SHP77 treated with DMSO at 0.1 percent for 48 hours (cell line): ENCODE results near the gene HERPUD2.
"Not testable (repeated sequence)": the region's sequence is repeated elsewhere in the genome, so short reads cannot be mapped to it uniquely, and the experiment has no call there.

Experiments
- DNase-seq: peaks from one replicate; lab custom pipeline; 2025; lab: John Stamatoyannopoulos, UW

The HERPUD2 gene

GRCh38 chr7:35605760-35606159 is 89.2 kb downstream of the HERPUD2 start:
- DNase-seq = no peak

DNA sequence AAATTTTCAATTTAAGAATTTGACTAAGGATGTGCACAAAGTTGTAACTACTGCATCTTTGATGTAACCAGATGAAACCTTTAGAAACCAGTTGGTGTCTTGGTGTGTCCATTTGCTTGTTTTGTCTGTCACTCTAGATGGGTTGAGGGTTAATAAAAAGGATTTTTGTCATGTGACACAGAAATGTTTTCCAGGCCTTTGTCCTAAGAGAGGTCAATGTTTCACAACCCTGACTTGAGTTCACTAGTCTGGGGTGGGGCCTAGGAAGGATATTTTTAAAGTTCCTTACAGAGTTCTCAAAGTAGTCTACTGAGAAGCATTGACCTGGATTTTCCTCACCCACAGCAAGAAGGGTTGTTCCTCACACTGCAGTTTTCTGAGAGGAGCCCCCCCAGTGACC is 90.3 kb downstream of the HERPUD2 start:
- no peak for DNase-seq

DNA sequence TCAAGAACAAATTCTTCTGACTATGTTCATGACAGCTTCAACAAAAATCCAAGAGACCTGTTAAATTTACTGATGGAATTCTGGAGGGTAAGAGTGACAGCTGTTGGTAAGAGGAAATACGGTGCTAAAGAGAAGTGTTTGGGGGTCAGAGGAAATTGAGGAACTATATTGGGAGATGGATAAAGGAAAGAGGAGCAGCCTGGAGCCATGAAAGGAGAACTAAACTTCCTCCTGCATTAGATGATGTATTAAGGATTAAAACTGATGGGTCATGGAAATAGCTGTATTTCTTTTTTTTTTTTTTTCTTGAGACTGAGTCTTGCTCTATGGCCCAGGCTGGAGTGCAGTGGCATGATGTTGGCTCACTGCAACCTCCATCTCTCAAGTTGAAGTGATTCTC is 95.3 kb downstream of the HERPUD2 start:
- DNase-seq = no peak

DNA sequence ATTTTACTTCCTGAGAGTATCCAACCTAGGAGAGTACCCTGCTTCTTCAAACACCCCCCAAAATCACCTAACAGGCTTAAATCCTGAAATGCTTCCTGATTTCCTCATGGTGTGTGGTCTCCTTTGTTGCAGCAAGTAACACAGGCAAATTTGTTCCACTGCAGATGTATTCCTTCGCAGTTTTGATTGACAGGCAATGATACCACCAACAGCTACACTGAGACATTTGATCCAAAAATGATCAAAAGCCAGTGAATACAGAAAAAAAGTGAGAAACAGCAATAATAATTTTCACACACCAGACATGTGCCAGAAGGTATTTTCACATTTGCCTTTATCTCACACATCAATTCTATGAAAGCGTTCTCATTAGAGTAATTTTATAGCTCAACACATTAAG is 95.9 kb downstream of the HERPUD2 start:
- no peak for DNase-seq

- DNase-seq = no peak
Measured at GRCh38 chr7:35596061-35596460, 98.9 kb downstream of the HERPUD2 start.

GRCh38 chr7:35593899-35594298 is 101.0 kb downstream of the HERPUD2 start:
- DNase-seq = no peak

DNA sequence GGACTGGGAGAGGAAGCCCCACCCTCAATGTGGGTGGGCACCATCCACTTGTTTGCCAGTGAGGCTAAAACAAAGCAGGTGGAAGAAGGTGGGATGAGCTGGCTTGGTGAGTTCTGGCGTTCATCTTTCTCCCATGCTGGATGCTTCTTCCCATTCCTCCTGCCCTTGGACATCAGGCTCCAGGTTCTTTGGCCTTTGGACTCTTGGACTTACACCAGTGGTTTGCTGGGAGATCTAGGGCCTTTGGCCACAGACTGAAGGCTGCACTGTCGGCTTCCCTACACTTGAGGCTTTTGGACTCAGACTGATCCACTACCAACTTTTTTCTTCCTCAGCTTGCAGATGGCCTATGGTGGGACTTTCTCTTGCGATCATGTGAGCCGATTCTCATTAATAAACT is 106.3 kb downstream of the HERPUD2 start:
- DNase-seq = no peak

GRCh38 chr7:35584990-35585389 is 109.9 kb downstream of the HERPUD2 start:
- DNase-seq = no peak

DNA sequence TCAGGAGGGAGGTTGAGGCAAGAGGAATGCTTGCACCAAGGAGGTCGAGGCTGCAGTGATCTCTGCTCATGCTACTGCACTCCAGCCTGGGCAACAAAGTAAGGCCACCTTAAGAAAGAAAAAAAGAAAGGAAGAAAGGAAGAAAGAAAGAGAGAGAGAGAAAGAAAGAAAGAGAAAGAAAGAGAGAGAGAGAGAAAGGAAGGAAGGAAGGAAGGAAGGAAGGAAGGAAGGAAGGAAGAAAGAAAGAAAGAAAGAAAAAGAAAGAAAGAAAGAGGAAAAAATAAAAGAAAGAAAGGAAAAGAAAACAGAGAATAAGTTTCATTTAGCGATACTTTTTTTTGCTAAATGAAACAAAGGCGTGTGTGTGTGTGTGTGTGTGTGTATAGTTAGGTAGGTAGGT is 110.4 kb downstream of the HERPUD2 start:
- DNase-seq = not testable (repeated sequence)
